Measurements from ENCODE around the gene ITGB7. TPM values are rescaled to one million over a fixed set of nuclear protein-coding genes. Genes with fewer than 3 reads are reported as not detected.

ITGB7 gene
- total and polyA plus RNA-seq, 7 donors: 0.19 to 1.6 (median 0.65) TPM

DNA sequence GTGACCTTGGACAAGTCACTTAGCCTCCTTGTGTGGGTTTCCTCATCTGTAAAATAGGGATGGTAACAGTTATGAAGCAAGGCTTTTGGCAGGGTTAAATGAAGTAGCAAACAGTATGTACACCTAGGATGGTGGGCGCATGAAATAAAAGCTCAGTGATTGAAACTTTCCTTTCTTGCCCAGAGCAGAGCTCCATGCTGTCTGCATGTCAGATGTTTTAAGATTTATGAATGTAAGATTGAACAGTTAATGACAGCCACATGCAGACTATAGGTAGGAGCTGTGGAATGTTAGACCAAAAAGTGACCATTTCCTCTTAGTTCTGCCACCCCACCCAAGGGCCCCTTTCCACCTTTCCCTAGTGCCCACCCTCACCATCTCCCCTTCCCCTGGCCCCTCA is 12.1 kb downstream of the ITGB7 start:
- 88 to 95% (median 92%) methylated on average over 1 of the region's 1 CpG for WGBS, 3 donors
- ATAC-seq (no peak), DNase-seq (no peak)
- H3K27ac ChIP-seq: no peak overlapping the region
- peaks cover under 1% of the 10 kb centered on the region for H3K4me1 ChIP-seq
- peaks cover 0 to 19% of the 10 kb centered on the region in 2 donors for H3K36me3 ChIP-seq (ENCODE audit: insufficient read depth in 1 of 2, low read depth in 1 of 2)
- TF ChIP-seq CTCF (IDR thresholded peaks at IDR 0.05): no peak
- intact Hi-C loops (cut with DNase I): loop anchor here (5.0 kb wide), 3 partner anchors 38 to 128 kb away; partner anchors contain the start of gene IGFBP6 (in 1 of the 2)
- peaks cover 0 to 3% (median 0%) of the 10 kb centered on the region in 3 donors for H3K27me3 ChIP-seq (ENCODE audit: insufficient read depth in 3 of 3, low read length in 2 of 3)
- no peaks in the 10 kb centered on the region for H3K9me3 ChIP-seq
- no peak overlapping the region for H3K4me3 ChIP-seq

DNA sequence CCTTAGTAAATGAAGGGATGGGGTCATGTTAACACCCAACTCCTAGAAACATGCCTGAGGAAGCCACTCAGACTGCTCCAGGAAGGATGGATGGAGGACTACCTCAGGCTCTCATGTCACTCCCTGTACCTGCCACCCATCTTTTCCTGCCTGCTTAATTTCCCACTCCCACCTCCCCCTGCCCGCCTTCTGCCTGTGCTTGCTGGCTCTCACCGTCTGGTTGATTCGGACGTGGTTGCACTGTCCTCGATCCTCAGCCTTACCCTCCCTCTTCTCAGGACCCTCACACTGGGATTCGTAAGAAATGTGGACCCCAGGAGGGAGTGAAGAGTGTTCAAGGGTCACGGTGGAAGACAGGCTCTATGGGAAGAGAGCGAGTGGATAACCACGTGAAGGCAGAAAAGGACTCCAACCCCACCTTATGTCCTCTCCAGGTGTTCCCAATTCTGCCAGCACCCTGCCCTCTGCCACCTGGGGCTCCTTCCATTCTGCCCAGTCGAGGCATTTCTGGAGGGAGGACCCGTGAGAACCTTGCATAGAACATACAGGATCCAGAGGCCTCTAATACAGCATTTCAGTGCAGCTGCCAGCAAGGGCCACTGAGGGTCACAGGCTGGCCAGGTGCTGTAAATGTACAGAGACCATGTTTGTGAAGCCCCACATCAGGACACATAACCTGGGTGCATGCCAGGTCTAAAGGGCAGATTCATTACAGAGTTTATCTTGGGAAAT is 12.9 kb downstream of the ITGB7 start:
- TF ChIP-seq CTCF (IDR thresholded peaks at IDR 0.05): no peak
- ATAC-seq: no peak
- Histone ChIP-seq H3K36me3 (ENCODE audit: insufficient read depth in 1 of 2, low read depth in 1 of 2) (peaks cover 0 to 24% of the 10 kb centered on the region in 2 donors), H3K9me3 (no peaks in the 10 kb centered on the region), H3K4me3 (no peak overlapping the region), H3K27ac (no peak overlapping the region), H3K4me1 (peaks cover 3% of the 10 kb centered on the region), H3K27me3 (ENCODE audit: insufficient read depth in 3 of 3, low read length in 2 of 3) (peaks cover 0 to 3% (median 0%) of the 10 kb centered on the region in 3 donors)
- intact Hi-C loops (cut with DNase I): loop anchor here (5.0 kb wide), 2 partner anchors 37 to 97 kb away; partner anchors contain the start of gene IGFBP6 (in 1 of the 2)
- 60 to 67% (median 63%) methylated on average over 11 of the region's 11 CpGs for WGBS, 3 donors
- no peak for DNase-seq

DNA sequence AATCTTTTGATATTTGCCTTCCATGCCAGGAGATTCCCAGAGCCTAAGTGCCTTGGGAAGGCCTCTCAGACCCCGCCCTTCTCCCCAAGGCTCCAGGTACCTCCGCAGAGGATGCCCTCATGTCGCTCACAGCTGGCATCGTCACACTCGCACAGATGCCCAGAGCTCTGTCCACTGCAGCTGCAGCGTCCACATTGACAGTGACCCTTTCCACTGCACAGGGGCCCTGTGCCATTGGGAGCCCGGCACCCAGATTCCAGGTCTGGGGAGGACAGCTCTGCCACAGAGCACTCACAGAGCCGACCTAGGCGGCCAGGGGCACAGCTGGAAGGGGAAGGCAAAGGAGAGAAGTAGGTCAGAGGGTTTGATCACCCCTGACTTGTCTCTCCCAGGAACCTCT is 14.0 kb downstream of the ITGB7 start:
- Histone ChIP-seq H3K4me1 (peaks cover 3% of the 10 kb centered on the region), H3K9me3 (no peaks in the 10 kb centered on the region), H3K36me3 (ENCODE audit: insufficient read depth in 1 of 2, low read depth in 1 of 2) (peaks cover 0 to 35% of the 10 kb centered on the region in 2 donors), H3K4me3 (no peak overlapping the region), H3K27ac (no peak overlapping the region), H3K27me3 (ENCODE audit: insufficient read depth in 3 of 3, low read length in 2 of 3) (peaks cover 0 to 3% (median 0%) of the 10 kb centered on the region in 3 donors)
- ATAC-seq (no peak), DNase-seq (no peak)
- intact Hi-C loops (cut with DNase I): loop anchor here (5.0 kb wide), 2 partner anchors 36 to 96 kb away; partner anchors contain the start of gene IGFBP6 (in 1 of the 2)
- no peak for TF ChIP-seq CTCF (IDR thresholded peaks at IDR 0.05)
- WGBS, 3 donors: 80 to 81% (median 81%) methylated on average over 9 of the region's 9 CpGs

GRCh38 chr12:53192531-53193021 is 14.5 kb downstream of the ITGB7 start:
- Histone ChIP-seq H3K27ac (no peak overlapping the region), H3K4me1 (peaks cover 3% of the 10 kb centered on the region), H3K27me3 (ENCODE audit: insufficient read depth in 3 of 3, low read length in 2 of 3) (peaks cover 0 to 3% (median 0%) of the 10 kb centered on the region in 3 donors), H3K9me3 (no peaks in the 10 kb centered on the region), H3K4me3 (no peak overlapping the region), H3K36me3 (ENCODE audit: insufficient read depth in 1 of 2, low read depth in 1 of 2) (peaks cover 4 to 40% of the 10 kb centered on the region in 2 donors)
- intact Hi-C loops (cut with DNase I): loop anchor here (5.0 kb wide), 2 partner anchors 35 to 95 kb away; partner anchors contain the start of gene IGFBP6 (in 1 of the 2)
- ATAC-seq: no peak
- 72 to 80% (median 74%) methylated on average over 14 of the region's 14 CpGs for WGBS, 3 donors
- no peak for TF ChIP-seq CTCF (IDR thresholded peaks at IDR 0.05)
- no peak for DNase-seq

Data from psoas muscle (tissue), 8 donors.